A204.1 (cell line): Measurements from ENCODE around the gene CDS1.
"Not testable (repeated sequence)": the region's sequence is repeated elsewhere in the genome, so short reads cannot be mapped to it uniquely, and the experiment has no call there.

Experiments used
- FAIRE-seq: peaks from 2 replicates; lab custom pipeline; 2012; peaks lifted over from hg19 to GRCh38; lab: Jason Lieb, UNC

Gene CDS1

GRCh38 chr4:84673475-84674240 is 90.7 kb downstream of the CDS1 start:
- no peak for FAIRE-seq

GRCh38 chr4:84677093-84677492 is 94.2 kb downstream of the CDS1 start:
- FAIRE-seq: no peak

- no peak for FAIRE-seq
Observed at GRCh38 chr4:84677995-84678394, 95.1 kb downstream of the CDS1 start.

- no peak for FAIRE-seq
Observed at GRCh38 chr4:84678976-84679744, 96.2 kb downstream of the CDS1 start.

- no peak for FAIRE-seq
Observed at GRCh38 chr4:84680956-84681355, 98.0 kb downstream of the CDS1 start.

GRCh38 chr4:84681486-84682274 is 98.8 kb downstream of the CDS1 start:
- no peak for FAIRE-seq

GRCh38 chr4:84682661-84683060 is 99.7 kb downstream of the CDS1 start:
- not testable (repeated sequence) for FAIRE-seq

GRCh38 chr4:84683064-84683850 is 100.3 kb downstream of the CDS1 start:
- FAIRE-seq: no peak

GRCh38 chr4:84684361-84684760 is 101.4 kb downstream of the CDS1 start:
- FAIRE-seq: no peak

- no peak for FAIRE-seq
Observed at GRCh38 chr4:84685105-84685504, 102.2 kb downstream of the CDS1 start.

GRCh38 chr4:84688605-84689004 is 105.7 kb downstream of the CDS1 start:
- FAIRE-seq: no peak

GRCh38 chr4:84689197-84689596 is 106.3 kb downstream of the CDS1 start:
- FAIRE-seq: no peak

GRCh38 chr4:84690481-84690880 is 107.6 kb downstream of the CDS1 start:
- no peak for FAIRE-seq

- FAIRE-seq: no peak
Observed at GRCh38 chr4:84691170-84691691, 108.3 kb downstream of the CDS1 start.

GRCh38 chr4:84691800-84692199 is 108.9 kb downstream of the CDS1 start:
- FAIRE-seq: no peak

GRCh38 chr4:84697159-84697558 is 114.2 kb downstream of the CDS1 start:
- FAIRE-seq: no peak

- FAIRE-seq: no peak
Observed at GRCh38 chr4:84697615-84698201, 114.8 kb downstream of the CDS1 start.

- no peak for FAIRE-seq
Observed at GRCh38 chr4:84699001-84699671, 116.2 kb downstream of the CDS1 start.
